ENCODE measurements around the gene MRPL44. TPM values are rescaled to one million over a fixed set of nuclear protein-coding genes. Genes with fewer than 3 reads are reported as not detected.

Gene MRPL44
- total RNA-seq, 1 donor from 2014 or later = 22.7 TPM

GRCh38 chr2:223922308-223922707 is 35.0 kb upstream of the MRPL44 start:
- H3K4me1 Mint-ChIP-seq (ENCODE audit: unreplicated experiment) = peaks cover 26% of the 10 kb centered on the region

GRCh38 chr2:223923976-223924375 is 33.3 kb upstream of the MRPL44 start:
- peaks cover 20% of the 10 kb centered on the region for H3K4me1 Mint-ChIP-seq (ENCODE audit: unreplicated experiment)
- no peaks in the 10 kb centered on the region for H3K9me3 Mint-ChIP-seq (ENCODE audit: unreplicated experiment)
- H3K27me3 Mint-ChIP-seq (ENCODE audit: unreplicated experiment) = no peaks in the 10 kb centered on the region
- DNase-seq (ENCODE audit: extremely low spot score, unreplicated experiment) = no peak
- H3K27ac Mint-ChIP-seq (ENCODE audit: unreplicated experiment) = no peak overlapping the region
- H3K4me3 Mint-ChIP-seq (ENCODE audit: unreplicated experiment) = no peak overlapping the region
- no peak for TF ChIP-seq CTCF (IDR thresholded peaks at IDR 0.05)
- peaks cover 7% of the 10 kb centered on the region for H3K36me3 Mint-ChIP-seq (ENCODE audit: unreplicated experiment)

More at GRCh38 chr2:223922308-223922707, 35.0 kb upstream of the MRPL44 start:
- TF ChIP-seq CTCF (IDR thresholded peaks at IDR 0.05) = no peak
- Mint-ChIP-seq H3K36me3 (ENCODE audit: unreplicated experiment) (peaks cover 7% of the 10 kb centered on the region), H3K27ac (ENCODE audit: unreplicated experiment) (no peak overlapping the region), H3K27me3 (ENCODE audit: unreplicated experiment) (no peaks in the 10 kb centered on the region), H3K9me3 (ENCODE audit: unreplicated experiment) (no peaks in the 10 kb centered on the region), H3K4me3 (ENCODE audit: unreplicated experiment) (no peak overlapping the region)
- DNase-seq (ENCODE audit: extremely low spot score, unreplicated experiment) = no peak

- peaks cover 21% of the 10 kb centered on the region for H3K4me1 Mint-ChIP-seq (ENCODE audit: unreplicated experiment)
- no peak overlapping the region for H3K27ac Mint-ChIP-seq (ENCODE audit: unreplicated experiment)
- H3K36me3 Mint-ChIP-seq (ENCODE audit: unreplicated experiment) = peaks cover 7% of the 10 kb centered on the region
- no peak overlapping the region for H3K4me3 Mint-ChIP-seq (ENCODE audit: unreplicated experiment)
- no peaks in the 10 kb centered on the region for H3K9me3 Mint-ChIP-seq (ENCODE audit: unreplicated experiment)
- H3K27me3 Mint-ChIP-seq (ENCODE audit: unreplicated experiment) = no peaks in the 10 kb centered on the region
- TF ChIP-seq CTCF (IDR thresholded peaks at IDR 0.05) = no peak
- no peak for DNase-seq (ENCODE audit: extremely low spot score, unreplicated experiment)
These were observed 32.2 kb upstream of the MRPL44 start for GRCh38 chr2:223925106-223925505.

GRCh38 chr2:223928113-223929006 is 28.9 kb upstream of the MRPL44 start:
- peaks cover 27% of the 10 kb centered on the region for H3K4me1 Mint-ChIP-seq (ENCODE audit: unreplicated experiment)
- no peaks in the 10 kb centered on the region for H3K9me3 Mint-ChIP-seq (ENCODE audit: unreplicated experiment)
- peaks cover 2% of the 10 kb centered on the region for H3K36me3 Mint-ChIP-seq (ENCODE audit: unreplicated experiment)
- no peak for TF ChIP-seq CTCF (IDR thresholded peaks at IDR 0.05)
- no peak for DNase-seq (ENCODE audit: extremely low spot score, unreplicated experiment)
- H3K27ac Mint-ChIP-seq (ENCODE audit: unreplicated experiment) = no peak overlapping the region
- no peaks in the 10 kb centered on the region for H3K27me3 Mint-ChIP-seq (ENCODE audit: unreplicated experiment)
- no peak overlapping the region for H3K4me3 Mint-ChIP-seq (ENCODE audit: unreplicated experiment)

GRCh38 chr2:223929571-223930102 is 27.6 kb upstream of the MRPL44 start:
- Mint-ChIP-seq H3K4me3 (ENCODE audit: unreplicated experiment) (no peak overlapping the region), H3K9me3 (ENCODE audit: unreplicated experiment) (no peaks in the 10 kb centered on the region), H3K4me1 (ENCODE audit: unreplicated experiment) (peaks cover 30% of the 10 kb centered on the region), H3K27ac (ENCODE audit: unreplicated experiment) (no peak overlapping the region), H3K36me3 (ENCODE audit: unreplicated experiment) (peaks cover 2% of the 10 kb centered on the region), H3K27me3 (ENCODE audit: unreplicated experiment) (no peaks in the 10 kb centered on the region)
- no peak for TF ChIP-seq CTCF (IDR thresholded peaks at IDR 0.05)
- no peak for DNase-seq (ENCODE audit: extremely low spot score, unreplicated experiment)
